ENCODE results near the gene AGFG1.

AGFG1 gene

DNA sequence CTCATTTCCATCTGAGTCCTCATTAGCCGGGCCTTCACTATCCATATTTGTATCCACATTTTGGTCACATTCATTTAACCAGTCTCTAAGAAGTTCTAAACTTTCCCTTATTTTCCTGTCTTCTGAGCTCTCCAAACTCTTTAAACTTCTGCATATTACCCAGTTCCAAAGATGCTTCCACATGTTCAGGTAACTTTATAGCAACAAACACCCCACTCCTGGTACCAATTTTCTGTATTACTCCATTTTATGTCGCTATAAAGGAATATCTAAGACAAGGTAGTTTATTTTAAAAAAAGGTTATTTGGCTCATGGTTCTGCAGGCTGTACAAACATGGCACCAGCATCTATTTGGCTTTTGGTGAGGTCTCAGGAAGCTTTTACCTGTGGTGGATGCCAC, 38.8 kb upstream of the AGFG1 start:
- Histone ChIP-seq H3K27ac (ENCODE audit: low read depth, low read length) (no peak overlapping the region), H3K79me2 (ENCODE audit: control insufficient read depth, insufficient read depth, low read length, poor library complexity) (no peaks in the 10 kb centered on the region), H4K8ac (ENCODE audit: low read depth, low read length) (no peak overlapping the region), H3K4me2 (ENCODE audit: low read length) (no peak overlapping the region), H3K9me3 (ENCODE audit: insufficient read depth, low read depth, low read length) (no peaks in the 10 kb centered on the region), H3K36me3 (ENCODE audit: control insufficient read depth in 1 of 2, insufficient read depth in 2 of 2, low read length in 2 of 2) (no peaks in the 10 kb centered on the region), H4K12ac (ENCODE audit: low read depth, low read length) (no peak overlapping the region), H3K18ac (ENCODE audit: low read length) (no peak overlapping the region), H2AK5ac (ENCODE audit: low read length) (no peak overlapping the region), H4K91ac (ENCODE audit: low read depth, low read length) (no peak overlapping the region), H3K9ac (ENCODE audit: low read length) (no peak overlapping the region), H3K14ac (ENCODE audit: low read length) (no peak overlapping the region), H3K4me3 (ENCODE audit: low read depth, low read length) (no peak overlapping the region), H3K23ac (ENCODE audit: low read length) (no peak overlapping the region), H3K4ac (ENCODE audit: low read depth, low read length) (no peak overlapping the region), H2BK120ac (ENCODE audit: insufficient read depth, low read length, poor library complexity) (no peak overlapping the region), H3K79me1 (ENCODE audit: low read length) (no peaks in the 10 kb centered on the region), H2BK5ac (ENCODE audit: low read depth, low read length, poor library complexity) (no peak overlapping the region), H3K4me1 (ENCODE audit: control insufficient read depth in 1 of 2, insufficient read depth in 2 of 2, low read length in 2 of 2) (no peaks in the 10 kb centered on the region), H2BK12ac (ENCODE audit: low read length) (no peak overlapping the region), H3K27me3 (ENCODE audit: insufficient read depth, low read length) (no peaks in the 10 kb centered on the region), H2AFZ (ENCODE audit: insufficient read depth, low read length, poor library complexity) (no peak overlapping the region)
- WGBS (ENCODE audit: extremely low coverage, insufficient coverage, insufficient read length), result no CpG with 5 or more reads among the region's 2 CpGs
- no peak for DNase-seq

DNA sequence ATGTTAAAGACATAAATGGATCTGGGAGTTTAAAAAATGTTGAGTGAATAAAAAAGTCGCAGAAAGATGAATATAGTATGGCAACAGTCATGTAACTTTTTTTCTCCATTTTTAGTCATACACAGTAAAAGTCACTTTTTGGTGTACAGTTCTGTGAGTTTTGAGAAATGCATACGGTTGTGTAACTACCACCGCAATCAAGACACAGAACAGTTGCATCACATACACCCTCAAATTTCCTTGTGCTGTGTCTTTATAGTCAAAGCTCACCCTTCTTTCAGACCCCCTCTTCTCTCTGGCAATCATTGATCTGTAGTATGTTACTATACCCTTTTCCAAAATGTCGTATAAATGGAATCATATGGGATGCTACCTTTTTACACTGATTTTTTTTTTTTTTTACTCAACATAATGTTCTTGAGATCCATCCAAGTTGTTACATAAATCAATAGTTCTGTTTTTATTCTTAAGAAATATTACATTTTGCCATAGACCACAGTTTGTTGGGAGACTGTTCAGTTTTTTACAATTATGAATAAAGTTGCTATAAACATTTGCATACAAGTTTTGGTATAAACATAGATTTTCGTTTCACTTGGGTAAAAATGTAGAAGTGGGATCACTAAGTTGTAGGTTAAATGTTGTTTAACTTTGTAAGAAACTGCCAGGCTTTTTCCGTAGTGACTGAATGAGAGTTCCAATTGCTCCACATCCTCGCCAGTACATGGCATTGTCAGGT, 35.4 kb upstream of the AGFG1 start:
- Histone ChIP-seq H2BK120ac (ENCODE audit: insufficient read depth, low read length, poor library complexity) (no peak overlapping the region), H3K4me3 (ENCODE audit: low read depth, low read length) (no peak overlapping the region), H4K12ac (ENCODE audit: low read depth, low read length) (no peak overlapping the region), H3K79me1 (ENCODE audit: low read length) (no peaks in the 10 kb centered on the region), H2AFZ (ENCODE audit: insufficient read depth, low read length, poor library complexity) (no peak overlapping the region), H3K14ac (ENCODE audit: low read length) (no peak overlapping the region), H3K18ac (ENCODE audit: low read length) (no peak overlapping the region), H4K8ac (ENCODE audit: low read depth, low read length) (no peak overlapping the region), H3K4ac (ENCODE audit: low read depth, low read length) (no peak overlapping the region), H3K27ac (ENCODE audit: low read depth, low read length) (no peak overlapping the region), H2BK5ac (ENCODE audit: low read depth, low read length, poor library complexity) (no peak overlapping the region), H2AK5ac (ENCODE audit: low read length) (no peak overlapping the region), H2BK12ac (ENCODE audit: low read length) (no peak overlapping the region), H3K9me3 (ENCODE audit: insufficient read depth, low read depth, low read length) (no peaks in the 10 kb centered on the region), H3K4me1 (ENCODE audit: control insufficient read depth in 1 of 2, insufficient read depth in 2 of 2, low read length in 2 of 2) (no peaks in the 10 kb centered on the region), H3K4me2 (ENCODE audit: low read length) (no peak overlapping the region), H3K27me3 (ENCODE audit: insufficient read depth, low read length) (no peaks in the 10 kb centered on the region), H3K79me2 (ENCODE audit: control insufficient read depth, insufficient read depth, low read length, poor library complexity) (no peaks in the 10 kb centered on the region), H3K23ac (ENCODE audit: low read length) (no peak overlapping the region), H3K9ac (ENCODE audit: low read length) (no peak overlapping the region), H4K91ac (ENCODE audit: low read depth, low read length) (no peak overlapping the region), H3K36me3 (ENCODE audit: control insufficient read depth in 1 of 2, insufficient read depth in 2 of 2, low read length in 2 of 2) (no peaks in the 10 kb centered on the region)
- DNase-seq, result no peak
- WGBS (ENCODE audit: extremely low coverage, insufficient coverage, insufficient read length), result no CpG with 5 or more reads among the region's 7 CpGs

DNA sequence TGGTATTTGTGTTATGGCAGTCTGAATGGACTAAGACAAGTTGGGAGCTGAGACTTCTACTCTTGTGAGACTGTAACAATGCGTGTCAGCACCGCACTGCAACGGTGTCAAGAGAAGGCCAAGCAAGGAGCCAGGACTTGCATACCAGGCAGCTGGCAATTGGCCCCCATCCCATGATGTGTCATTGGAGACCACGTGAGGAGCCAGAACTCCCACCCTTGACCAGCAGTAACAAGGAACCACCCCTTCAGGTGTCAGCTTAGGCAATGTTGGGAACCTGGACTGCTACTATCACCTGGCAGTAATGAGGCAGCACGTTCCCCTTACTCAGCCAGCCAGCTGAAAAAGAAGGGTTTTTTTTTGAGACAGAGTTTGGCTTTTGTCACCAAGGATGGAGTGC, 32.7 kb upstream of the AGFG1 start:
- no peak overlapping the region for H2AFZ ChIP-seq (ENCODE audit: insufficient read depth, low read length, poor library complexity)
- no peaks in the 10 kb centered on the region for H3K9me3 ChIP-seq (ENCODE audit: insufficient read depth, low read depth, low read length)
- WGBS (ENCODE audit: extremely low coverage, insufficient coverage, insufficient read length), result no CpG with 5 or more reads among the region's 5 CpGs
- no peak for DNase-seq
- no peak overlapping the region for H3K27ac ChIP-seq (ENCODE audit: low read depth, low read length)
- no peak overlapping the region for H4K8ac ChIP-seq (ENCODE audit: low read depth, low read length)
- H3K79me1 ChIP-seq (ENCODE audit: low read length), result no peaks in the 10 kb centered on the region
- H3K4me2 ChIP-seq (ENCODE audit: low read length), result no peak overlapping the region
- peaks cover 2 to 4% of the 10 kb centered on the region in 2 experiments for H3K4me1 ChIP-seq (ENCODE audit: control insufficient read depth in 1 of 2, insufficient read depth in 2 of 2, low read length in 2 of 2)
- H3K4ac ChIP-seq (ENCODE audit: low read depth, low read length), result no peak overlapping the region
- no peak overlapping the region for H4K12ac ChIP-seq (ENCODE audit: low read depth, low read length)
- H3K23ac ChIP-seq (ENCODE audit: low read length), result no peak overlapping the region
- no peak overlapping the region for H3K18ac ChIP-seq (ENCODE audit: low read length)
- no peak overlapping the region for H2BK120ac ChIP-seq (ENCODE audit: insufficient read depth, low read length, poor library complexity)
- H4K91ac ChIP-seq (ENCODE audit: low read depth, low read length), result no peak overlapping the region
- no peaks in the 10 kb centered on the region for H3K27me3 ChIP-seq (ENCODE audit: insufficient read depth, low read length)
- no peak overlapping the region for H3K4me3 ChIP-seq (ENCODE audit: low read depth, low read length)
- H2BK12ac ChIP-seq (ENCODE audit: low read length), result no peak overlapping the region
- H3K14ac ChIP-seq (ENCODE audit: low read length), result no peak overlapping the region
- H2BK5ac ChIP-seq (ENCODE audit: low read depth, low read length, poor library complexity), result no peak overlapping the region
- H3K9ac ChIP-seq (ENCODE audit: low read length), result no peak overlapping the region
- H3K36me3 ChIP-seq (ENCODE audit: control insufficient read depth in 1 of 2, insufficient read depth in 2 of 2, low read length in 2 of 2), result no peaks in the 10 kb centered on the region
- no peaks in the 10 kb centered on the region for H3K79me2 ChIP-seq (ENCODE audit: control insufficient read depth, insufficient read depth, low read length, poor library complexity)
- H2AK5ac ChIP-seq (ENCODE audit: low read length), result no peak overlapping the region

DNA sequence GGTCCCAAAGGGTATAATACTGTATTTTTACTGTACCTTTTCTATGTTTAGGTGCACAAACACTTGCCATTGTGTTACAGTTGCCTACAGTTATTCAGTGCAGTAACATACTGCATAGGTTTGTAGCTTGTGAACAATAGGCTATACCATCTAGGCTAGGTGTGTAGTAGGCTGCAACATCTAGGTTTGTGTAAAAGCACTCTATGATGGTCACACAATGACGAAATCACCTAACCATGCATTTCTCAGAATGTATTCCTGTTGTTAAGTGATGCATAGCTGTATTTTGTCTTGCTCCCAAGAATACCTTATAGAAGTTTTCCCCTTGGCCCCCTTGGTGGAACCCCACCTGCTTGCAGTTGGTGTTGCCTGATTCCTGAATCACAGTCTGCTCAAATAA, 29.3 kb upstream of the AGFG1 start:
- no peak overlapping the region for H3K4me3 ChIP-seq (ENCODE audit: low read depth, low read length)
- no peaks in the 10 kb centered on the region for H3K79me2 ChIP-seq (ENCODE audit: control insufficient read depth, insufficient read depth, low read length, poor library complexity)
- H3K4me1 ChIP-seq (ENCODE audit: control insufficient read depth in 1 of 2, insufficient read depth in 2 of 2, low read length in 2 of 2), result peaks cover 8 to 9% of the 10 kb centered on the region in 2 experiments
- H2BK12ac ChIP-seq (ENCODE audit: low read length), result no peak overlapping the region
- no peaks in the 10 kb centered on the region for H3K36me3 ChIP-seq (ENCODE audit: control insufficient read depth in 1 of 2, insufficient read depth in 2 of 2, low read length in 2 of 2)
- no peak overlapping the region for H2BK5ac ChIP-seq (ENCODE audit: low read depth, low read length, poor library complexity)
- no peak overlapping the region for H3K9ac ChIP-seq (ENCODE audit: low read length)
- H4K12ac ChIP-seq (ENCODE audit: low read depth, low read length), result no peak overlapping the region
- H4K8ac ChIP-seq (ENCODE audit: low read depth, low read length), result no peak overlapping the region
- H3K18ac ChIP-seq (ENCODE audit: low read length), result no peak overlapping the region
- H3K4ac ChIP-seq (ENCODE audit: low read depth, low read length), result no peak overlapping the region
- H2BK120ac ChIP-seq (ENCODE audit: insufficient read depth, low read length, poor library complexity), result no peak overlapping the region
- H3K9me3 ChIP-seq (ENCODE audit: insufficient read depth, low read depth, low read length), result no peaks in the 10 kb centered on the region
- no peak overlapping the region for H4K91ac ChIP-seq (ENCODE audit: low read depth, low read length)
- no peak overlapping the region for H3K14ac ChIP-seq (ENCODE audit: low read length)
- H3K79me1 ChIP-seq (ENCODE audit: low read length), result peaks cover 3% of the 10 kb centered on the region
- no peak overlapping the region for H2AK5ac ChIP-seq (ENCODE audit: low read length)
- WGBS (ENCODE audit: extremely low coverage, insufficient coverage, insufficient read length), result no CpG with 5 or more reads among the region's 1 CpG
- H3K27ac ChIP-seq (ENCODE audit: low read depth, low read length), result no peak overlapping the region
- H3K23ac ChIP-seq (ENCODE audit: low read length), result no peak overlapping the region
- H3K4me2 ChIP-seq (ENCODE audit: low read length), result no peak overlapping the region
- DNase-seq, result no peak
- H3K27me3 ChIP-seq (ENCODE audit: insufficient read depth, low read length), result no peaks in the 10 kb centered on the region
- H2AFZ ChIP-seq (ENCODE audit: insufficient read depth, low read length, poor library complexity), result no peak overlapping the region
